Stimulated activated CD8-positive, alpha-beta memory T cell treated with anti-CD3 and anti-CD28 coated beads, Interleukin-12 subunit alpha, Interleukin-12 subunit beta, amount 100 ng/mL, for 24 hours (primary cell): ENCODE data around the gene FBXL13.
"Not testable (repeated sequence)": the region's sequence is repeated elsewhere in the genome, so short reads cannot be mapped to it uniquely, and the experiment has no call there.

Source experiments
- DNase-seq: peaks from one replicate; pipeline ENCODE4 v3.0.0-alpha.2; 2020; ENCODE audit errors: extremely low read depth

The FBXL13 gene

DNA sequence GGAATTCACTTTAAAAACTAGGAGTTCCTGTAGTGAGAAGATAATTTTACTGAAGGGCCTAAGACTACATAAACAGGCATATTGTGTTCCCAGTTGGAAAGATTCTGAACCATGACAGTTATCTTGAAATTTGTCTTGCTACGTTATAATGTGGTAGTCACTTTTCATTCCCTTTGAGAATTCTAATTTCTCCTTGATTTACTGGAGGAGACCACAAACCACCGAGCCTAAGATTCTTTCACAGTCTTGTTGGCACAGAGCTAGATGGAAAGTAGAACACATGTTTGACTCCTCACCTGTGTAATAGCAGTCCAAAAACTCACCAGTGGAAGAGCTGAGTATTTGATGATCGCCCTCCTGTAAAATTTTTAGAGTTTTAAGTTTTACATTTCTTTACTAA, 5.2 kb upstream of the FBXL13 start:
- DNase-seq = no peak

- not testable (repeated sequence) for DNase-seq
Measured at GRCh38 chr7:103078226-103078625, 3.6 kb upstream of the FBXL13 start.

GRCh38 chr7:103077318-103077717, 2.7 kb upstream of the FBXL13 start:
- DNase-seq = no peak

DNA sequence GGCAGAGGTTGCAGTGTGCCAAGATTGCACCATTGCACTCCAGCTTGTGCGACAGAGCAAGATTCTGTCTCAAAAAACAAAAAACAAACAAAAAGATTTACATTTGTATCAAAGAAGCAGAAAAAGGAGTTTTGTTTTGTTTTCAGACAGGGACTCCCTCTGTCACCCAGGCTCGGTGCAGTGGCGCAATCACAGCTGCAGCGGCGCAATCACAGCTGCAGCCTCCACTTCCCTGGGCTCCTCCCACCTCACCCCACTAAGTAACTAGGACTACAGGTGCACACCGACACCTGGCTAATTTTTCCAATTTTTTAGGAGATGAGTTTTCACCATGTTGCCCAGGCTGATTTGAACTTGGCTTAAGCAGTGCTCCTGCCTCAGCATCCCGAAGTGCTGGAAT, 2.2 kb upstream of the FBXL13 start:
- no peak for DNase-seq

DNA sequence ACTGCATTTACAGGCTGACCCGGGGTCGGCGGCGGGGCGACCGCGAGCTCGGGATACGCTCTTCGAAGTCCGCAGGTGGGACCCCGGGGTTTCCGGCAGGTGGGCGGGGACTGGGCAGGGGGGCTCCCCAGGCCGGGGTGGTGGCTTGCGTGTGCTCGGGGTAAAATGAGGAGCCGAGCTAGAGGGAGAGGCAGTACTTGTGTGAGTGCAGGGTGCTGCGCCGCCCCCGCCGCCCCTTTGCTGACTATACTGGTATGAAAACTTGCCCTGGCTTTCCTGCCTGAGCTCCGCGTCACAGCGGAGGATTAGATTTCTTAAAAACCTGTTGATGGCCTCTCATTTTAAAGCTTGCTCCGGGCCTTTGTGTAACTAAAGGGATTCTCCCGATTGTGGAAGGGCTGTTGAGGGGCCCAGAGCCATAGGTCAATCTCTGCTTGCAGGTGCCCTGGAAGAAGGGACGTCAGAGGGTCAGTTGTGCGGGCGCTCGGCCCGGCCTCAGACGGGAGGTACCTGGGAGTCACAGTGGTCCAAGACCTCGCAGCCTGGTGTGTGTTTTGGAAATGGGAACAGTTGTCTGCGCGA, 832 bp upstream of the FBXL13 start:
- DNase-seq = peak; percentile 58

DNA sequence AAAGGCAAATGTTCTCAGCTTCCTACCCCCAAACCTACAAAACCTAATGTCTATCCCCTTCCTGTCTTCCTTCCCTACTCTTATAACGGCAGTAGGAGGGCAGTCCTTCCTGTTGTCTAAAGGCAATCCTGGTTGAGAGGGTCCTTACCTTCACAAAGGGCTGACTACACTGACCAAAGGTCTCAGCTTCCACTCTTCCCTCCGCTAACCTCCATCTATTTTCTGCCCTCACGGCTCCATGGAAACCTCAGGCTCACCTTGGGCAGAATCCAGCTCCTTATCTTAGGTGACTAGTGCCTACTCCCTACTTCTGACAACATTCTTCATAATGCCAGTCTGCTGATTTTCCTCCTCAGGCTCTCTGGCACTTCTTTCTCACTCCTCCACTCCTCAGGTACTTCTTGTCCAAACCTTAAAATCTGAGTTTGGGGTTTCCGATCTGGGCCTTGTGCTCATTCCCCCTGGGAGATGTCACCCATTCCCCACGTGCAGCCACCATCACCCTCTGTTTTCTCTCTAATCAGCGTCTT, 542 bp downstream of the FBXL13 start:
- DNase-seq = no peak

- DNase-seq = no peak
Measured at GRCh38 chr7:103071000-103071399, 3.6 kb downstream of the FBXL13 start.

- DNase-seq = no peak
Measured at GRCh38 chr7:103068414-103069403, 5.9 kb downstream of the FBXL13 start.

DNA sequence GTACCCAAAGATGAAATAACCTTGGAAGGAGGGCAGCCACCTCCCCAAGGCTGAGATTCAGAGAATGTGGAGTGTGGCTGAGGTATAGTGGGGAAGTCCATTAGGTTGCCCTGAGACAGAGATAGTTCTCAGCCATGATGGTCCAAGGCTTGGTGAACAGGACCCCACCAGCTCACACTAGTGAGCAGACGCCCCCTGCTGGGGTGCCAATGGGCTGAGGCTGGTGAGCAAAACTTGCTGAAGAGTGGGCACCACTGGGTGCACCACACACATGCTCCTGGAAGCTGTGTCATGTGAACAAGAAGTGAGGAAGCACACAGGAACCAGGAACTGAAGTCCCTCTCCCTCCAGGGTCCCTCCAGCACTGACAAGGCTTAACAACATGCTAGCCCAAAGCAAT, 8.9 kb downstream of the FBXL13 start:
- DNase-seq = no peak

GRCh38 chr7:103063895-103064294, 10.7 kb downstream of the FBXL13 start:
- no peak for DNase-seq

GRCh38 chr7:103059471-103059870, 15.1 kb downstream of the FBXL13 start:
- no peak for DNase-seq

GRCh38 chr7:103058122-103058521, 16.5 kb downstream of the FBXL13 start:
- DNase-seq = no peak

- not testable (repeated sequence) for DNase-seq
Measured at GRCh38 chr7:103056006-103056405, 18.6 kb downstream of the FBXL13 start.

GRCh38 chr7:103051519-103051918, 23.1 kb downstream of the FBXL13 start:
- DNase-seq = no peak

DNA sequence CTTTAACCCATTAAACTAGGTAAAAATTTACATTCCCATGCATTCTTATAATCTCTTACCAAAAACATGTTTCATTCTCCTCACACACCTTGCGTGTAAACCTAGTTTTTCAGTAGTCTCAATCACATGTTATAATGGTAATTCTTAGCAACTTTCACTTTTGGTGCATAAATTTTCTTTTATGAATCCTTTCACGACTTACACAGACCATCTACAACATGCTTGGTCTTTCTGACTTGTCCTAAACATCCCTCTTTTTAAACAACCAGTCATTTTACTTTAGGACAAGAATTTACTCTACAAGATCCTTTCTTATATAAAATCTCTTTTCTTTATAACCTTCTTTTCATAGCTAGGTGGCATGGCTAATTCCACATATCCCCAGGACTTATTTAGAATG, 25.8 kb downstream of the FBXL13 start:
- DNase-seq = no peak

DNA sequence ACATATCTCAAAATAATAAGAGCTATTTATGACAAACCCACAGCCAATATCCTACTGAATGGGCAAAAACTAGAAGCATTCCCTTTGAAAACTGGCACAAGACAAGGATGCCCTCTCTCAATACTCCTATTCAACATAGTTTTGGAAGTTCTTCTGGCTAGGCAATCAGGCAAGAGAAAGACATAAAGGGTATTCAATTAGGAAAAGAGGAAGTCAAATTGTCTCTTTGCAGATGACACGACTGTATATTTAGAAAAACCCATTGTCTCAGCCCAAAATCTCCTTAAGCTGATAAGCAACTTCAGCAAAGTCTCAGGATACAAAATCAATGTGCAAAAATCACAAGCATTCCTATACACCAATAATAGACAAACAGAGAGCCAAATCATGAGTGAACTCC, 32.8 kb downstream of the FBXL13 start:
- not testable (repeated sequence) for DNase-seq

DNA sequence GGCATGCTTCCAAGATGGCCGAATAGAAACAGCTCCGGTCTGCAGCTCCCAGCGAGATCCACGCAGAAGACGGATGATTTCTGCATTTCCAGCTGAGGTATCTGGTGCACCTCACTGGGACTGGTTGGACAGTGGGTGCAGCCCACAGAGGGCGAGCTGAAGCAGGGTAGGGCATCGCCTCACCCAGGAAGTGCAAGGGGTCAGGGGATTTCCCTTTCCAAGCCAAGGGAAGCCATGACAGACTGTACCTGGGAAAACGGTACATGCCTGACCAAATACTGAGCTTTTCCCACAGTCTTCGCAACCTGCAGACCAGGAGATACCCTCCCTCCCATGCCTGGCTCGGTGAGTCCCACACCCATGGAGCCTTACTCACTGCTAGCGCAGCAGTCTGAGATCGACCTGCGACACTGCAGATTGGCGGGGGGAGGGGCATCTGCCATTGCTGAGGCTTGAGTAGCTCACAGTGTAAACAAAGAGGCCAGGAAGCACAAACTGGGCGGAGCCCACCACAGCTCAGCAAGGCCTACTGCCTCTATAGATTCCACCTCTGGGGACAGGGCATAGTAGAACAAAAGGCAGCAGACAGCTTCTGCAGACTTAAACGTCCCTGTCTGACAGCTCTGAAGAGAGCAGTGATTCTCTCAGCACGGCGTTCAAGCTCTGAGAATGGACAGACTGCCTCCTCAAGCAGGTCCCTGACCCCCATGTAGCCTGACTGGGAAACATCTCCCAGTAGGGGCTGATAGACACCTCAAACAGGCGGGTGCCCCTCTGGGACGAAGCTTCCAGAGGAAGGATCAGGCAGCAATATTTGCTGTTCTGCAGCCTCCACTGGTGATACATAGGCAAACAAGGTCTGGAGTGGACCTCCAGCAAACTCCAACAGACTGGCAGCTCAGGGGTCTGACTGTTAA, 36.5 kb downstream of the FBXL13 start:
- DNase-seq = not testable (repeated sequence)

- DNase-seq = no peak
Measured at GRCh38 chr7:103037476-103037822, 37.1 kb downstream of the FBXL13 start.

- DNase-seq = not testable (repeated sequence)
Measured at GRCh38 chr7:103034318-103034717, 40.3 kb downstream of the FBXL13 start.

DNA sequence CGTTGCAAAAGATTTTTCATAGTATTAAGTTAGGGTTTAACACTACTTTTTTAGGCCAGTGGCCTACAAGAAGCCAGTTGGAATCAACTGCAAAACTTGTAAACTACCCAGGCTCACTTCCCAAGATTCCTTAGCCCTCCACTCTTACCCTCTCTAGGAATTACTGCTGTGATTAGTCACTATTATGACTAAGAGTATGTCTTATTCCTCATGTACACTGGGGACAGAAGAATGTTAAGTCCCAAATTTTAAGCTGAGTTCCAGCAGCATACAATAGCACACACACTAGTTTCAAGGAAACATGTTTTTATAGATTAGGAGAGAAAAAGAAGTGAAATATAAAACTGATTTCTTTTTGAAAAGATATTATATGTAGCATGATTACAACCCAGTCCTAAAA, 42.8 kb downstream of the FBXL13 start:
- no peak for DNase-seq

- no peak for DNase-seq
Measured at GRCh38 chr7:103031024-103031423, 43.6 kb downstream of the FBXL13 start.

- no peak for DNase-seq
Measured at GRCh38 chr7:103025341-103025740, 49.3 kb downstream of the FBXL13 start.
